HG03135 (cell line): Measurements from ENCODE around the gene ALK.

Experiments
- ATAC-seq: cut with Tn5 transposase; IDR thresholded peaks from one replicate; pipeline ENCODE4 v1.9.1; 2021; ENCODE audit warnings: mild to moderate bottlenecking, moderate library complexity; ENCODE audit not compliant: unreplicated experiment

Gene ALK

GRCh38 chr2:29549069-29549380, 372.4 kb downstream of the ALK start:
- no peak for ATAC-seq

- ATAC-seq = no peak
Observed at GRCh38 chr2:29544917-29545316, 376.5 kb downstream of the ALK start.

GRCh38 chr2:29544031-29544430, 377.4 kb downstream of the ALK start:
- no peak for ATAC-seq

- ATAC-seq = no peak
Observed at GRCh38 chr2:29535188-29535587, 386.2 kb downstream of the ALK start.

GRCh38 chr2:29532436-29532835, 388.9 kb downstream of the ALK start:
- ATAC-seq = no peak

- ATAC-seq = no peak
Observed at GRCh38 chr2:29531626-29532025, 389.8 kb downstream of the ALK start.

GRCh38 chr2:29530281-29530680, 391.1 kb downstream of the ALK start:
- ATAC-seq = no peak

- no peak for ATAC-seq
Observed at GRCh38 chr2:29528891-29529520, 392.4 kb downstream of the ALK start.

GRCh38 chr2:29528371-29528770, 393.0 kb downstream of the ALK start:
- ATAC-seq = no peak

GRCh38 chr2:29527947-29528346, 393.4 kb downstream of the ALK start:
- ATAC-seq = no peak

- ATAC-seq = no peak
Observed at GRCh38 chr2:29526587-29527586, 394.5 kb downstream of the ALK start.

GRCh38 chr2:29525921-29526320, 395.5 kb downstream of the ALK start:
- ATAC-seq = no peak

- ATAC-seq = no peak
Observed at GRCh38 chr2:29524652-29525051, 396.7 kb downstream of the ALK start.

- no peak for ATAC-seq
Observed at GRCh38 chr2:29522951-29523669, 398.3 kb downstream of the ALK start.

GRCh38 chr2:29520001-29520400, 401.4 kb downstream of the ALK start:
- ATAC-seq = no peak

GRCh38 chr2:29519338-29519925, 402.0 kb downstream of the ALK start:
- no peak for ATAC-seq

- no peak for ATAC-seq
Observed at GRCh38 chr2:29518646-29519337, 402.6 kb downstream of the ALK start.

GRCh38 chr2:29518010-29518409, 403.4 kb downstream of the ALK start:
- no peak for ATAC-seq

- ATAC-seq = no peak
Observed at GRCh38 chr2:29517413-29517812, 404.0 kb downstream of the ALK start.

GRCh38 chr2:29516767-29517166, 404.6 kb downstream of the ALK start:
- ATAC-seq = no peak

- ATAC-seq = no peak
Observed at GRCh38 chr2:29509878-29510277, 411.5 kb downstream of the ALK start.
